Peyer's patch (tissue), 4 donors: ENCODE measurements around the gene KRTAP10-5. TPM values are rescaled to one million over a fixed set of nuclear protein-coding genes. Genes with fewer than 3 reads are reported as not detected.
"Not testable (repeated sequence)": the region's sequence is repeated elsewhere in the genome, so short reads cannot be mapped to it uniquely, and the experiment has no call there.

Experiments
- DNase-seq, 3 donors: peaks; one replicate each; pipeline ENCODE4 v3.0.0-alpha.2; 2017 to 2019
- H3K27ac ChIP-seq, 4 donors: fragments of 200-600 bp; sonication (generic); one replicate each; pipeline ENCODE4 v1.5.1; 2016 to 2019
- H3K27me3 ChIP-seq, 2 donors: fragments of 200-600 bp; sonication (generic); one replicate each; pipeline ENCODE4 v1.5.1; 2019
- H3K36me3 ChIP-seq, 3 donors: fragments of 200-600 bp; sonication (generic); one replicate each; pipeline ENCODE4 v1.5.1; 2016 to 2019
- H3K4me1 ChIP-seq, 4 donors: fragments of 200-600 bp; sonication (generic); one replicate each; pipeline ENCODE4 v1.5.1; 2016 to 2019
- H3K4me3 ChIP-seq, 4 donors: fragments of 200-600 bp; sonication (generic); 1 replicate in 3 of 4; 2 replicates in 1 of 4; pipeline ENCODE4 v1.5.1; 2016 to 2019; ENCODE audit warnings: mild to moderate bottlenecking in 1 of 4
- H3K9me3 ChIP-seq, 4 donors: fragments of 200-600 bp; sonication (generic); one replicate each; pipeline ENCODE4 v1.5.1; 2016 to 2019; ENCODE audit warnings: mild to moderate bottlenecking in 1 of 4
- CTCF ChIP-seq, 6 experiments: fragments of 450-650 bp in 4 of 6; fragments of 200-600 bp in 2 of 6; sonication (generic) in 1 of 6; IDR thresholded peaks; one replicate each; pipeline ENCODE4 v1.5.1; 2017 to 2019; ENCODE audit warnings: antibody characterized with exemption in 6 of 6, mild to moderate bottlenecking in 3 of 6, moderate library complexity in 1 of 6
- POLR2A ChIP-seq, 2 donors: fragments of 450-650 bp; IDR thresholded peaks; one replicate each; pipeline ENCODE4 v1.5.1; 2017; ENCODE audit warnings: antibody characterized with exemption in 2 of 2, mild to moderate bottlenecking in 2 of 2, moderate library complexity in 2 of 2
- total RNA-seq, 4 donors: library from RNA; depleted of rRNA; stranded (reverse); fragments of >200 nt; gene quantifications; one replicate each; pipeline ENCODE4 v1.1.0, GENCODE V29; 2016

The KRTAP10-5 gene
- total RNA-seq, 4 donors from 2014 or later = not detected

GRCh38 chr21:44606495-44606894 is 26.1 kb upstream of the KRTAP10-5 start:
- H3K27ac ChIP-seq = no peak overlapping the region
- TF ChIP-seq CTCF (IDR thresholded peaks at IDR 0.05) (no peak), POLR2A (IDR thresholded peaks at IDR 0.05) (no peak)
- H3K4me1 ChIP-seq = no peaks in the 10 kb centered on the region
- no peak overlapping the region for H3K4me3 ChIP-seq
- H3K9me3 ChIP-seq = peaks cover 0 to 12% (median 0%) of the 10 kb centered on the region in 4 donors
- H3K36me3 ChIP-seq = no peaks in the 10 kb centered on the region
- no peak for DNase-seq
- H3K27me3 ChIP-seq = no peaks in the 10 kb centered on the region

DNA sequence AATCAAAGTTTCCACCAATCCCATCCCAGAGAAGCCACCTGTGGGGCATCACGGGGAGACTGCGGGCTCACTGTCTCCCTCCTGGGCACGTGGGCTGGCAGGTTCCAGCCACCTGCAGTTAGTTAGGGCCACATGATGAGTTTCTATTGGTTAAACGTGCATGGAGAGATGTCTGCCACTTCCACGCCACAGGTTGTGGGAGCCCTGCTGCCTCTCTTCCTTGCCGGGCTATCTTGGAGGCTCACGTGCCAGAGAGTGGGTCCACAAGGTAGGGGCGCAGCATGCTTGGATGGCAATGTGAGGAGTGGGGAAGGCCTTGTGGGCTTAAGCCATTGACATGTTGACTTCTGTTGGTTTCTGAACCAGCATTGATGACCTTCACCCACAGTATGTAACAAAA is 23.5 kb upstream of the KRTAP10-5 start:
- H3K9me3 ChIP-seq = peaks cover 0 to 4% (median 0%) of the 10 kb centered on the region in 4 donors
- H3K27ac ChIP-seq = no peak overlapping the region
- TF ChIP-seq POLR2A (IDR thresholded peaks at IDR 0.05) (no peak), CTCF (IDR thresholded peaks at IDR 0.05) (no peak)
- no peaks in the 10 kb centered on the region for H3K36me3 ChIP-seq
- no peaks in the 10 kb centered on the region for H3K4me1 ChIP-seq
- no peak overlapping the region for H3K4me3 ChIP-seq
- DNase-seq = no peak
- no peaks in the 10 kb centered on the region for H3K27me3 ChIP-seq

DNA sequence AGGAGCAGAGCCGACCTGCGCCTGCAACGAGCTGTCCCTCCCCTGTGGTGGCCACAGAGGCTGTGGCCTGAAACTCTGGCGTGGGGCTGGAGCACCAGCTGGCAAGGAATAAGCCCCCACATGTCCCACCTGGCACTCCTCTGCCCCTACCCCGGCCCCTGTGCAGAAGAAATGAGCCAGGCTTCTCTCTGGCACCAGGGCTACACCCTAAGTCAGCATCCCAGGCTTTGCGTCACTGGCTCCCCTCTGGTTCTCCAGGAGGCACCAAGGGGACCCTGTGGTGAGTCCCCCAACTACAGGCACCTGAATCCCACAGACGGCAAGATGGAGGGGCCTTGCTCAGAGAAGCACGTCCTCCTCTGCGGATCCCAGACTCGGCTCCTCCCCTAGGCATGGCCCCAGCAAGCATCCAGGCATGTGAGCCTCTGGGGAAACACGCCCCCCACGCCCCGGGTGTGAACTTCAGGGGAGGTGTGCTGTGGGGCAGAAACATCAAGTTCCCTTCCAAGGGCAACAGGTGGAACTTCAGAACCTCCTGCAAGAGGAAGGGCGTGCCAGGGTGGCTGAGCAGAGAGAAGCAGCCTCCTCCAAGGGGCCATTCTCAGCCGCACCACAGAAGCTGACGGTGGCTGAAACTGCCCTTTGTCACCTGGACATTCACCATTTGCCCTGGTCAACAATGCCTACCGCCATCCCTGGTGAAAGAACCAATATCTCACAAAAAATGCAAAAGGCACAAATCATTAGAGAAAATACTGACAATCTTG is 22.9 kb upstream of the KRTAP10-5 start:
- H3K27me3 ChIP-seq = no peaks in the 10 kb centered on the region
- no peak for DNase-seq

DNA sequence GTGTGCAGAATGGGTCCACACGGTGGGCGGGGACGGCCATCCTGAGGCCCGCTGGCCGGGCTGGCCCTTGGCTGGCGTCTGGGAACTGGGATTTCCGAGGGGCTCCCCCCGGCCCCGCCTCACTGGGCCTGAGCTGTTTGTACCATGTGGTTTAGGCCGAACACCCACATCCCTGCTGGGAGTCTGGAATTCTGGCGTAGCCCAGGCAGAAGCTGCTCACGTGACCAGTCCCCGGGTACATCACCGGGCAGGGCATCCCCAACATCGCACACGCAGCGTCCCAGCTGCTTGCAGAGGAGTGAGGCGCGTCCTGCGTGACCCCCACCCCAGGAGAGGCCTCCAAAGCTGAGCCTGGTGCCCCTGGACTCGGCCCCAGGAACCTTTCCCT is 22.1 kb upstream of the KRTAP10-5 start:
- Histone ChIP-seq H3K27me3 (no peaks in the 10 kb centered on the region), H3K36me3 (no peaks in the 10 kb centered on the region), H3K4me3 (no peak overlapping the region), H3K4me1 (no peaks in the 10 kb centered on the region), H3K27ac (no peak overlapping the region), H3K9me3 (peaks cover 0 to 4% (median 0%) of the 10 kb centered on the region in 4 donors)
- no peak for DNase-seq
- TF ChIP-seq POLR2A (IDR thresholded peaks at IDR 0.05) (no peak), CTCF (IDR thresholded peaks at IDR 0.05) (no peak)

More for the DNA sequence above, 22.9 kb upstream of the KRTAP10-5 start:
- H3K9me3 ChIP-seq = peaks cover 0 to 4% (median 0%) of the 10 kb centered on the region in 4 donors
- H3K36me3 ChIP-seq = no peaks in the 10 kb centered on the region
- H3K4me3 ChIP-seq = no peak overlapping the region
- TF ChIP-seq POLR2A (IDR thresholded peaks at IDR 0.05) (no peak), CTCF (IDR thresholded peaks at IDR 0.05) (no peak)
- H3K4me1 ChIP-seq = no peaks in the 10 kb centered on the region
- no peak overlapping the region for H3K27ac ChIP-seq

DNA sequence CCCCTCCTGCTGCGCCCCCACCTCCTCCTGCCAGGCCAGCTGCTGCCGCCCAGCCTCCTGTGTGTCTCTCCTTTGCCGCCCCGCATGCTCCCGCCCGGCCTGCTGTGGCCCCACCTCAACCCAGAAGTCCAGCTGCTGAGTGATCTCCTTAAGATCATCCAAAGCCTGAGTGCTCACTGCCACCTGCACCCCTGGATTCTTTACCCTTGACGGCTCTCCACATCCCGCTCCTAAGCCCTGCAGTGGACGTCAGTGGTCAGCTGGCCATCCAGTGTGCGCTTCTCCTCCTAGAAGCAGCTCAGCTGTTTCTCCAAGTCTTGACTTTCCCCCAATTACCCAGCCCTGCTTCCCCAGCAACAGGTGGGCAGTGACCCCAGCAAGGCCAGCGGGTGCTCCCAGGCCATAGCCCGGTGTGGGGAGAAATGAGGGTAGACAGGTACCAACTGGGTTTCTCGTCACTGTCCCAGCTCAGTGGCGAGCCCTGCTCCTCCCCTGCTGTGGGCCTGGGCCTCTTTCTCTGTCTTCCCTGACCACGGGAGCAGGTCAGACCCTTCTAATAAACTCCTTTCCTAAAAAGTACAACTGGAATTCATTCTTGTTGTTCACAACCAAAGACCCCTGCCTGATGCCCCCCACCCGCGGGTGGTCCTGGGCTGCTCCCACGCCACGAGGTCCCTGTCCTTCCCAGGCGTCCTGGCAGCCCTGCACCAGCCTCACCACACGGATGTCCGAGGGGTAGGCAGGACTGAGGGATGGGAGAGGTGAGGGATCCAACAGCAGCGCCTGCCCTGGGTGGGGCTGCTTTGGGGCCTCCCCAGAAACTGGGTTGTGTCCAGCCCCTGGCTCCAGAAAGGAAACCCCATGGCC is 21.4 kb upstream of the KRTAP10-5 start:
- no peaks in the 10 kb centered on the region for H3K4me1 ChIP-seq
- H3K9me3 ChIP-seq = peaks cover 0 to 4% (median 0%) of the 10 kb centered on the region in 4 donors
- H3K27me3 ChIP-seq = no peaks in the 10 kb centered on the region
- no peak overlapping the region for H3K4me3 ChIP-seq
- TF ChIP-seq POLR2A (IDR thresholded peaks at IDR 0.05) (no peak), CTCF (IDR thresholded peaks at IDR 0.05) (no peak)
- H3K36me3 ChIP-seq = no peaks in the 10 kb centered on the region
- H3K27ac ChIP-seq = no peak overlapping the region
- no peak for DNase-seq

DNA sequence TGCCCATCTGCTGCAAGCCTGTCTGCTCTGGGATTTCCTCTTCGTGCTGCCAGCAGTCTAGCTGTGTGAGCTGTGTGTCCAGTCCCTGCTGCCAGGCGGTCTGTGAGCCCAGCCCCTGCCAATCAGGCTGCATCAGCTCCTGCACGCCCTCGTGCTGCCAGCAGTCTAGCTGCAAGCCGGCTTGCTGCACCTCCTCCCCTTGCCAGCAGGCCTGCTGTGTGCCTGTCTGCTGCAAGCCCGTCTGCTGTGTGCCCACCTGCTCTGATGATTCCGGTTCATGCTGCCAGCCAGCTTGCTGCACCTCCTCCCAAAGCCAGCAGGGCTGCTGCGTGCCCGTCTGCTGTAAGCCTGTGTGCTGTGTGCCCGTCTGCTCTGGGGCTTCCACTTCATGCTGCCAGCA is 20.7 kb upstream of the KRTAP10-5 start:
- H3K27ac ChIP-seq, H3K27me3 ChIP-seq, DNase-seq, H3K4me1 ChIP-seq, H3K4me3 ChIP-seq, H3K36me3 ChIP-seq, H3K9me3 ChIP-seq: not testable (repeated sequence)

- not testable (repeated sequence) for H3K27ac ChIP-seq, H3K27me3 ChIP-seq, H3K36me3 ChIP-seq, DNase-seq, H3K4me1 ChIP-seq, H3K9me3 ChIP-seq, H3K4me3 ChIP-seq
Observed at GRCh38 chr21:44600118-44600978, 19.9 kb upstream of the KRTAP10-5 start, which contains the start of gene KRTAP10-7. TSS of gene KRTAP10-7 (plus strand) at chr21:44600597. CDS start at chr21:44600622, 25 bp downstream.
